Ascending aorta (tissue), 2 donors: ENCODE results near the gene MARCHF9. TPM values are rescaled to one million over a fixed set of nuclear protein-coding genes. Genes with fewer than 3 reads are reported as not detected.

ENCODE experiments used
- DNase-seq, 2 donors: peaks; one replicate each; pipeline ENCODE4 v3.0.0-alpha.2; 2019; ENCODE audit warnings: low spot score in 2 of 2
- H3K27ac ChIP-seq, 2 donors: fragments of 200-600 bp; sonication (generic); one replicate each; pipeline ENCODE4 v1.5.1; 2016 to 2017; ENCODE audit warnings: mild to moderate bottlenecking in 1 of 2
- H3K27me3 ChIP-seq: fragments of 200-600 bp; sonication (generic); one replicate; pipeline ENCODE4 v1.5.1; 2017
- H3K36me3 ChIP-seq, 2 donors: fragments of 200-600 bp; sonication (generic); one replicate each; pipeline ENCODE4 v1.5.1; 2016
- H3K4me1 ChIP-seq, 2 donors: fragments of 200-600 bp; sonication (generic); one replicate each; pipeline ENCODE4 v1.5.1; 2016 to 2017; ENCODE audit warnings: mild to moderate bottlenecking in 1 of 2
- H3K4me3 ChIP-seq, 2 donors: fragments of 200-600 bp; sonication (generic); one replicate each; pipeline ENCODE4 v1.5.1; 2016 to 2017; ENCODE audit warnings: mild to moderate bottlenecking in 1 of 2
- H3K9me3 ChIP-seq, 2 donors: fragments of 200-600 bp; sonication (generic); one replicate each; pipeline ENCODE4 v1.5.1; 2016
- CTCF ChIP-seq, 3 experiments: fragments of 200-600 bp in 2 of 3; fragments of 450-650 bp in 1 of 3; sonication (generic) in 2 of 3; IDR thresholded peaks; one replicate each; pipeline ENCODE4 v1.5.1; 2016 to 2019; ENCODE audit warnings: antibody characterized with exemption in 3 of 3, mild to moderate bottlenecking in 1 of 3, moderate library complexity in 1 of 3
- intact Hi-C: fragments of 100-400 bp; cut with DNase I; formaldehyde crosslinking; loops from one replicate; pipeline ENCODE4 v1.15.1; 2023
- total RNA-seq: library from RNA; depleted of rRNA; stranded (reverse); fragments of >200 nt; gene quantifications from one replicate; pipeline ENCODE4 v1.1.0, GENCODE V29; 2016

The MARCHF9 gene
- total RNA-seq, 1 donor from 2014 or later, result 8.4 TPM

- H3K4me3 ChIP-seq, result no peak overlapping the region
These were observed 19.6 kb upstream of the MARCHF9 start for GRCh38 chr12:57735198-57735855.

GRCh38 chr12:57735952-57736740 is 18.8 kb upstream of the MARCHF9 start:
- TF ChIP-seq CTCF (IDR thresholded peaks at IDR 0.05), result peak in 1 of 3 experiments; percentile 12
- H3K9me3 ChIP-seq, result no peaks in the 10 kb centered on the region
- intact Hi-C loops, result no loop called here
- peaks cover 24% of the 10 kb centered on the region in 2 donors for H3K4me1 ChIP-seq
- H3K36me3 ChIP-seq, result no peaks in the 10 kb centered on the region
- H3K4me3 ChIP-seq, result peak overlapping the region; percentile 9 to 41
- H3K27me3 ChIP-seq, result peaks cover 33% of the 10 kb centered on the region
- no peak for DNase-seq
- H3K27ac ChIP-seq, result no peak overlapping the region

More at GRCh38 chr12:57735198-57735855, 19.6 kb upstream of the MARCHF9 start:
- Histone ChIP-seq H3K27ac (no peak overlapping the region), H3K9me3 (no peaks in the 10 kb centered on the region), H3K4me1 (peaks cover 24% of the 10 kb centered on the region in 2 donors), H3K36me3 (no peaks in the 10 kb centered on the region), H3K27me3 (peaks cover 33% of the 10 kb centered on the region)
- intact Hi-C loops, result no loop called here
- DNase-seq, result no peak
- TF ChIP-seq CTCF (IDR thresholded peaks at IDR 0.05), result no peak

GRCh38 chr12:57736741-57737466 is 18.0 kb upstream of the MARCHF9 start:
- Histone ChIP-seq H3K27me3 (peaks cover 33% of the 10 kb centered on the region), H3K4me3 (peak overlapping the region; percentile 9 to 60), H3K9me3 (no peaks in the 10 kb centered on the region), H3K27ac (no peak overlapping the region), H3K4me1 (peaks cover 24% of the 10 kb centered on the region in 2 donors), H3K36me3 (no peaks in the 10 kb centered on the region)
- intact Hi-C loops, result no loop called here
- no peak for DNase-seq
- no peak for TF ChIP-seq CTCF (IDR thresholded peaks at IDR 0.05)

GRCh38 chr12:57737467-57738460 is 17.1 kb upstream of the MARCHF9 start:
- Histone ChIP-seq H3K4me3 (peak overlapping the region; percentile 34 to 60), H3K36me3 (no peaks in the 10 kb centered on the region), H3K27ac (no peak overlapping the region), H3K9me3 (no peaks in the 10 kb centered on the region), H3K4me1 (peaks cover 24% of the 10 kb centered on the region in 2 donors), H3K27me3 (peaks cover 33% of the 10 kb centered on the region)
- no peak for DNase-seq
- TF ChIP-seq CTCF (IDR thresholded peaks at IDR 0.05), result peak; percentile 14 to 35 (median 17)
- intact Hi-C loops, result no loop called here
